Measurements from ENCODE around the gene ST3GAL4. TPM values are rescaled to one million over a fixed set of nuclear protein-coding genes. Genes with fewer than 3 reads are reported as not detected.
"Not testable (repeated sequence)": the region's sequence is repeated elsewhere in the genome, so short reads cannot be mapped to it uniquely, and the experiment has no call there.

ST3GAL4 gene
- total RNA-seq, 2 donors from 2014 or later, result 29.2 to 192 TPM

- Histone ChIP-seq H3K27ac (peak overlapping the region in 1 of 2 donors; percentile 56), H3K4me3 (no peak overlapping the region), H3K27me3 (replicated peaks; ENCODE audit: insufficient read depth) (no peaks in the 10 kb centered on the region), H3K4me1 (replicated peaks) (no peaks in the 10 kb centered on the region), H3K36me3 (no peaks in the 10 kb centered on the region), H3K9me3 (no peaks in the 10 kb centered on the region)
- DNase-seq (ENCODE audit: low spot score), result no peak
- 92% methylated on average over 16 of the region's 16 CpGs for WGBS
- intact Hi-C loops (cut with DNase I), result no loop called here
- TF ChIP-seq CTCF (IDR thresholded peaks at IDR 0.05), result no peak
- TF ChIP-seq POLR2AphosphoS5 (IDR thresholded peaks at IDR 0.05), result no peak
- TF ChIP-seq POLR2A (IDR thresholded peaks at IDR 0.05), result no peak
These were observed 10.2 kb upstream of the ST3GAL4 start for GRCh38 chr11:126345283-126345682.

GRCh38 chr11:126345759-126346585, 9.5 kb upstream of the ST3GAL4 start:
- Histone ChIP-seq H3K4me1 (replicated peaks) (no peaks in the 10 kb centered on the region), H3K27ac (peak overlapping the region; percentile 17 to 56), H3K4me3 (no peak overlapping the region), H3K9me3 (no peaks in the 10 kb centered on the region), H3K27me3 (replicated peaks; ENCODE audit: insufficient read depth) (no peaks in the 10 kb centered on the region), H3K36me3 (no peaks in the 10 kb centered on the region)
- no peak for DNase-seq (ENCODE audit: low spot score)
- intact Hi-C loops (cut with DNase I), result no loop called here
- 51% methylated on average over 17 of the region's 17 CpGs for WGBS
- TF ChIP-seq CTCF (IDR thresholded peaks at IDR 0.05) (no peak), POLR2A (IDR thresholded peaks at IDR 0.05) (no peak), POLR2AphosphoS5 (IDR thresholded peaks at IDR 0.05) (no peak)

- Histone ChIP-seq H3K9me3 (no peaks in the 10 kb centered on the region), H3K4me3 (no peak overlapping the region), H3K27me3 (replicated peaks; ENCODE audit: insufficient read depth) (no peaks in the 10 kb centered on the region), H3K4me1 (replicated peaks) (no peaks in the 10 kb centered on the region), H3K36me3 (no peaks in the 10 kb centered on the region), H3K27ac (peak overlapping the region; percentile 17 to 56)
- DNase-seq (ENCODE audit: low spot score), result no peak
- intact Hi-C loops (cut with DNase I), result no loop called here
- WGBS, result 82% methylated on average over 1 of the region's 1 CpG
- TF ChIP-seq CTCF (IDR thresholded peaks at IDR 0.05), result no peak
These were observed 8.9 kb upstream of the ST3GAL4 start for GRCh38 chr11:126346586-126346940.

- not testable (repeated sequence) for H3K9me3 ChIP-seq
These were observed 8.5 kb upstream of the ST3GAL4 start for GRCh38 chr11:126346946-126347345.

GRCh38 chr11:126347751-126348668, 7.5 kb upstream of the ST3GAL4 start:
- Histone ChIP-seq H3K27ac (no peak overlapping the region), H3K27me3 (replicated peaks; ENCODE audit: insufficient read depth) (no peaks in the 10 kb centered on the region), H3K4me1 (replicated peaks) (no peaks in the 10 kb centered on the region), H3K4me3 (no peak overlapping the region), H3K36me3 (no peaks in the 10 kb centered on the region), H3K9me3 (no peaks in the 10 kb centered on the region)
- intact Hi-C loops (cut with DNase I), result no loop called here
- 68% methylated on average over 17 of the region's 17 CpGs for WGBS
- no peak for TF ChIP-seq CTCF (IDR thresholded peaks at IDR 0.05)
- TF ChIP-seq POLR2A (IDR thresholded peaks at IDR 0.05), result no peak
- no peak for TF ChIP-seq POLR2AphosphoS5 (IDR thresholded peaks at IDR 0.05)
- no peak for DNase-seq (ENCODE audit: low spot score)

More at GRCh38 chr11:126346946-126347345, 8.5 kb upstream of the ST3GAL4 start:
- H3K4me3 ChIP-seq; H3K4me1 ChIP-seq (replicated peaks); H3K27me3 ChIP-seq (replicated peaks; ENCODE audit: insufficient read depth); DNase-seq (ENCODE audit: low spot score); H3K36me3 ChIP-seq; intact Hi-C loops (cut with DNase I): not testable (repeated sequence)
- H3K27ac ChIP-seq, result peak overlapping the region; percentile 17 to 56
- 86% methylated on average over 7 of the region's 7 CpGs for WGBS
